Measurements from ENCODE around the gene GEMIN2.
A peak's percentile ranks its signal among the peaks of the same experiment; 100 is the strongest.

Gene GEMIN2

GRCh38 chr14:39102969-39103957 lies 10.9 kb upstream of the GEMIN2 start, which contains the start of gene SEC23A:
Gene SEC23A (minus strand): TSS chr14:39103235. CDS start chr14:39096118, 7,117 bp downstream.
- no peak for TF ChIP-seq CTCF (IDR thresholded peaks at IDR 0.05; ENCODE audit: low read depth, low read length)
- H3K4me3 ChIP-seq (ENCODE audit: low read depth, low read length), result peak within 1 kb of the TSS; percentile 76

GRCh38 chr14:39104078-39104801 lies 9.9 kb upstream of the GEMIN2 start:
- peak overlapping the region; percentile 76 for H3K4me3 ChIP-seq (ENCODE audit: low read depth, low read length)

- H3K4me3 ChIP-seq (ENCODE audit: low read depth, low read length), result no peak overlapping the region
- no peak for TF ChIP-seq CTCF (IDR thresholded peaks at IDR 0.05; ENCODE audit: low read depth, low read length)
Observed at GRCh38 chr14:39107591-39107996, 6.5 kb upstream of the GEMIN2 start.

- no peak for TF ChIP-seq CTCF (IDR thresholded peaks at IDR 0.05; ENCODE audit: low read depth, low read length)
- no peak overlapping the region for H3K4me3 ChIP-seq (ENCODE audit: low read depth, low read length)
Observed at GRCh38 chr14:39108791-39109190, 5.3 kb upstream of the GEMIN2 start.

GRCh38 chr14:39109893-39110715 lies 4.0 kb upstream of the GEMIN2 start:
- no peak for TF ChIP-seq CTCF (IDR thresholded peaks at IDR 0.05; ENCODE audit: low read depth, low read length)
- no peak overlapping the region for H3K4me3 ChIP-seq (ENCODE audit: low read depth, low read length)

- peak overlapping the region; percentile 87 for H3K4me3 ChIP-seq (ENCODE audit: low read depth, low read length)
- TF ChIP-seq CTCF (IDR thresholded peaks at IDR 0.05; ENCODE audit: low read depth, low read length), result no peak
Observed at GRCh38 chr14:39113685-39114072, 444 bp upstream of the GEMIN2 start.

Data from WI38 (cell line).